Measurements from ENCODE around the gene HSPB2.

Gene HSPB2

GRCh38 chr11:111912535-111912934, at the start of gene HSPB2:
Gene HSPB2, plus strand, starts transcription at chr11:111912734. Its CDS starts 96 bp downstream, at chr11:111912830.
- Histone ChIP-seq H3K4me3 (replicated peaks; ENCODE audit: low read depth, low read length) (no peak within 1 kb of the TSS), H3K27me3 (replicated peaks; ENCODE audit: control insufficient read depth, insufficient read depth, low read length) (no peaks in the 10 kb centered on the region; the same call in none of the 2 replicates), H3K36me3 (ENCODE audit: control insufficient read depth, insufficient read depth, low read length) (no peaks in the 10 kb centered on the region)
- DNase-seq (ENCODE audit: extremely low read depth, insufficient read length) = no peak
- no peak for TF ChIP-seq CTCF (IDR thresholded peaks at IDR 0.05; ENCODE audit: insufficient read depth, low read length, poor library complexity, severe bottlenecking)

- TF ChIP-seq CTCF (IDR thresholded peaks at IDR 0.05; ENCODE audit: insufficient read depth, low read length, poor library complexity, severe bottlenecking) = no peak
- Histone ChIP-seq H3K36me3 (ENCODE audit: control insufficient read depth, insufficient read depth, low read length) (peaks cover 5% of the 10 kb centered on the region), H3K27me3 (replicated peaks; ENCODE audit: control insufficient read depth, insufficient read depth, low read length) (no peaks in the 10 kb centered on the region), H3K4me3 (replicated peaks; ENCODE audit: low read depth, low read length) (peak overlapping the region; percentile 13; the same call in 1 of the 2 replicates)
- DNase-seq (ENCODE audit: extremely low read depth, insufficient read length) = no peak
Measured at GRCh38 chr11:111870113-111870512, 42.4 kb upstream of the HSPB2 start.

- no peak for DNase-seq (ENCODE audit: extremely low read depth, insufficient read length)
- TF ChIP-seq CTCF (IDR thresholded peaks at IDR 0.05; ENCODE audit: insufficient read depth, low read length, poor library complexity, severe bottlenecking) = no peak
- Histone ChIP-seq H3K27me3 (replicated peaks; ENCODE audit: control insufficient read depth, insufficient read depth, low read length) (no peaks in the 10 kb centered on the region), H3K36me3 (ENCODE audit: control insufficient read depth, insufficient read depth, low read length) (peaks cover 6% of the 10 kb centered on the region), H3K4me3 (replicated peaks; ENCODE audit: low read depth, low read length) (peak overlapping the region; percentile 70)
Measured at GRCh38 chr11:111870522-111870885, 42.0 kb upstream of the HSPB2 start.

GRCh38 chr11:111870886-111871692, 41.4 kb upstream of the HSPB2 start, which contains the start of gene ALG9:
Gene ALG9, minus strand, starts transcription at chr11:111871581. Its CDS starts 99 bp downstream, at chr11:111871482.
- peak; percentile 89 for DNase-seq (ENCODE audit: extremely low read depth, insufficient read length)
- Histone ChIP-seq H3K4me3 (replicated peaks; ENCODE audit: low read depth, low read length) (peak within 1 kb of the TSS; percentile 70), H3K27me3 (replicated peaks; ENCODE audit: control insufficient read depth, insufficient read depth, low read length) (no peaks in the 10 kb centered on the region), H3K36me3 (ENCODE audit: control insufficient read depth, insufficient read depth, low read length) (peaks cover 8% of the 10 kb centered on the region)
- TF ChIP-seq CTCF (IDR thresholded peaks at IDR 0.05; ENCODE audit: insufficient read depth, low read length, poor library complexity, severe bottlenecking) = no peak

DNA sequence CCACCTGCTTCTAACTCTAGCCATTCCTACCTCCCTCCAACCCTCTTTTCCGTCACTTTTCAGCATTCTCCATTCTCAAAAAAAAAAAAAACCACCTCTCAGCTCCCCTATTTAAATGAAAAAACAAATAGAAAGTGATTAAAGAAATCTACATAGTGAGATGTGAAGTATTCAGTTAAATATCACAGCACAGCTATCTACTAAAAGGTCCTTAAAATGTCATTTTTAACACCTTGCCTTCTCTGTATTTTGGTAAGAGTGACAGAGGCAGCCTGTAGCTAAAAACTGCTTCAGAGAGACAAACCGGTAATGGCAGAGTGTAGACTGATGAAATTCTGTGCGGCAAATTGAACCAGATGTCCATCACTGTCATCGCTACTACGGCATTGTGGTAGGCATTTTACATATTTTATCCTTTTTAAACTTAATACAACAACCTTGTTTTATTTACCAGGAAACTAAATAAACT, 40.8 kb upstream of the HSPB2 start:
- H3K4me3 ChIP-seq (replicated peaks; ENCODE audit: low read depth, low read length) = peak overlapping the region; percentile 70
- peak; percentile 3 for DNase-seq (ENCODE audit: extremely low read depth, insufficient read length)
- no peak for TF ChIP-seq CTCF (IDR thresholded peaks at IDR 0.05; ENCODE audit: insufficient read depth, low read length, poor library complexity, severe bottlenecking)

More for the DNA sequence above, 40.8 kb upstream of the HSPB2 start:
- no peaks in the 10 kb centered on the region for H3K27me3 ChIP-seq (replicated peaks; ENCODE audit: control insufficient read depth, insufficient read depth, low read length)
- H3K36me3 ChIP-seq (ENCODE audit: control insufficient read depth, insufficient read depth, low read length) = peaks cover 6% of the 10 kb centered on the region
